Esophagus muscularis mucosa (tissue), 4 donors: ENCODE results near the gene ABCC4. TPM values are rescaled to one million over a fixed set of nuclear protein-coding genes. Genes with fewer than 3 reads are reported as not detected.

Experiments
- DNase-seq: peaks from one replicate; pipeline ENCODE4 v3.0.0-alpha.2; 2017; ENCODE audit errors: extremely low spot score
- H3K27ac ChIP-seq, 4 donors: fragments of 200-600 bp; sonication (generic); replicated peaks in 1 of 4; 1 replicate in 3 of 4; 2 replicates in 1 of 4; pipeline ENCODE4 v1.5.1; 2016 to 2019; ENCODE audit warnings: mild to moderate bottlenecking in 1 of 4
- H3K27me3 ChIP-seq, 4 donors: fragments of 200-600 bp; sonication (generic); one replicate each; pipeline versions ENCODE4 v1.5.1 to v1.6.0; 2016 to 2019
- H3K36me3 ChIP-seq, 4 donors: fragments of 200-600 bp; sonication (generic); one replicate each; pipeline ENCODE4 v1.5.1; 2016 to 2019
- H3K4me1 ChIP-seq, 4 donors: fragments of 200-600 bp; sonication (generic); one replicate each; pipeline ENCODE4 v1.5.1; 2016 to 2019
- H3K4me3 ChIP-seq, 4 donors: fragments of 200-600 bp; sonication (generic); 1 replicate in 2 of 4; 2 replicates in 2 of 4; pipeline ENCODE4 v1.5.1; 2016 to 2019; ENCODE audit warnings: mild to moderate bottlenecking in 4 of 4, moderate library complexity in 1 of 4
- H3K9me3 ChIP-seq, 4 donors: fragments of 200-600 bp; sonication (generic); 1 replicate in 3 of 4; 2 replicates in 1 of 4; pipeline ENCODE4 v1.5.1; 2016 to 2019
- CTCF ChIP-seq, 3 experiments: fragments of 200-600 bp in 2 of 3; fragments of 450-650 bp in 1 of 3; sonication (generic) in 2 of 3; IDR thresholded peaks; one replicate each; pipeline ENCODE4 v1.5.1; 2017 to 2019; ENCODE audit warnings: antibody characterized with exemption in 3 of 3, mild to moderate bottlenecking in 2 of 3, moderate library complexity in 1 of 3
- EP300 ChIP-seq: sonication (generic); formaldehyde crosslinking; IDR thresholded peaks from one replicate; pipeline ENCODE4 v1.6.1; 2017; ENCODE audit warnings: antibody characterized with exemption
- POLR2A ChIP-seq: fragments of 450-650 bp; IDR thresholded peaks from one replicate; pipeline ENCODE4 v1.6.1; 2017; ENCODE audit warnings: antibody characterized with exemption, moderate library complexity, mild to moderate bottlenecking, low read depth
- POLR2AphosphoS5 ChIP-seq, 2 donors: sonication (generic); formaldehyde crosslinking; IDR thresholded peaks; one replicate each; pipeline ENCODE4 v1.6.1; 2017; ENCODE audit warnings: antibody characterized with exemption in 2 of 2
- WGBS: methylation state at CpG from one replicate; pipeline ENCODE4 v1.1.5; 2018; 5-methylcytosine and 5-hydroxymethylcytosine counted together
- intact Hi-C: fragments of 100-400 bp; cut with DNase I; formaldehyde crosslinking; loops from one replicate; pipeline ENCODE4 v1.15.1; 2023
- small RNA-seq, 3 donors: library from RNA; depleted of rRNA; stranded (forward); fragments of <200 nt; gene quantifications; one replicate each; pipeline ENCODE3, GENCODE V24; 2016
- total RNA-seq, 4 donors: library from RNA; depleted of rRNA; stranded (reverse); fragments of >200 nt; gene quantifications; one replicate each; pipeline versions ENCODE4 v1.1.0 to v1.2.1, GENCODE V29; 2016

ABCC4 gene
- total RNA-seq, 4 donors from 2014 or later, result 5.0 to 6.3 (median 6.0) TPM

DNA sequence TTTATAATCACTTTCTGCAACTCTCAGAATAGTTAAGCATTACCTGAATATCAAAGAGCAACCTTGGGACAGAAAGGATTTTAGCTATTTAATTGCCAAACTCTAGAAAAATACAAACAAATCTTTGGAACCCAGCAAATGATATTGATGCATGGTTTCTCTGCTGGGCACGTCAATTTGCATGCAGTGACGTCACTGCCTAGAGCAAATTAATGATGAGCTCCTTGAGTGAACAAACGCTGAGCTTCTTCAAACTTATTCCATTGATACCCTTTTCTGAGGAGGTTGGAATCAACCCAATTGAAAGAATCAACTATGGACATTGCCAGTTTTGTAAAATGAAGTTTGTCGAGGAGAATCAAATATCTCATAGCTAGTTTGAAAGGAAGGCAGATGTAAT is 329.0 kb downstream of the ABCC4 start:
- Histone ChIP-seq H3K36me3 (no peaks in the 10 kb centered on the region), H3K27ac (no peak overlapping the region), H3K4me1 (peaks cover 0 to 15% (median 14%) of the 10 kb centered on the region in 4 donors), H3K27me3 (peaks cover 0 to 61% (median 11%) of the 10 kb centered on the region in 4 donors), H3K9me3 (peaks cover 0 to 8% (median 2%) of the 10 kb centered on the region in 4 donors), H3K4me3 (no peak overlapping the region)
- intact Hi-C loops, result no loop called here
- 78% methylated on average over 4 of the region's 4 CpGs for WGBS
- no peak for DNase-seq
- no peak for TF ChIP-seq CTCF (IDR thresholded peaks at IDR 0.05)
- TF ChIP-seq POLR2A, result no peak
- TF ChIP-seq EP300, result no peak
- no peak for TF ChIP-seq POLR2AphosphoS5 (IDR thresholded peaks at IDR 0.05)

Small RNA genes within 50 kb of the gene (small RNA-seq; reads per million reads assigned to genes)
- gene RNU6-62P, result 0 reads per million in 3 donors
- 0 reads per million in 3 donors for gene RNY3P8
- 4.5 to 86.0 (median 6.6) reads per million in 3 donors for gene RNY4P27
